Kidney epithelial cell (primary cell): Measurements from ENCODE around the gene ARHGAP22. TPM values are rescaled to one million over a fixed set of nuclear protein-coding genes. Genes with fewer than 3 reads are reported as not detected.

Experiments
- DNase-seq: peaks from one replicate; pipeline ENCODE4 v3.0.0-alpha.2; 2010; ENCODE audit warnings: low read depth
- H3K27me3 ChIP-seq: 2 replicates; pipeline ENCODE4 v1.6.0; 2011; ENCODE audit warnings: low read length; ENCODE audit not compliant: control insufficient read depth, insufficient read depth
- H3K36me3 ChIP-seq: 2 replicates; pipeline ENCODE4 v1.5.1; 2011; ENCODE audit warnings: low read length; ENCODE audit not compliant: control insufficient read depth, insufficient read depth
- H3K4me3 ChIP-seq: 2 replicates; pipeline ENCODE4 v1.5.1; 2011; ENCODE audit warnings: low read depth, mild to moderate bottlenecking, control low read depth, low read length
- total RNA-seq: library from RNA; depleted of rRNA; stranded (reverse); fragments of >200 nt; gene quantifications from 2 replicates; pipeline ENCODE4 v1.2.3, GENCODE V29; 2015
- TF ChIP-seq, protein P1 (sequence below): IDR thresholded peaks from 2 replicates; pipeline ENCODE4 v1.5.1; 2011; ENCODE audit warnings: mild to moderate bottlenecking, moderate library complexity, low read length, control low read depth, inconsistent platforms; ENCODE audit not compliant: insufficient read depth, poor library complexity, severe bottlenecking

The ARHGAP22 gene
- total RNA-seq, 1 donor from 2014 or later, result 7.0 TPM

DNA sequence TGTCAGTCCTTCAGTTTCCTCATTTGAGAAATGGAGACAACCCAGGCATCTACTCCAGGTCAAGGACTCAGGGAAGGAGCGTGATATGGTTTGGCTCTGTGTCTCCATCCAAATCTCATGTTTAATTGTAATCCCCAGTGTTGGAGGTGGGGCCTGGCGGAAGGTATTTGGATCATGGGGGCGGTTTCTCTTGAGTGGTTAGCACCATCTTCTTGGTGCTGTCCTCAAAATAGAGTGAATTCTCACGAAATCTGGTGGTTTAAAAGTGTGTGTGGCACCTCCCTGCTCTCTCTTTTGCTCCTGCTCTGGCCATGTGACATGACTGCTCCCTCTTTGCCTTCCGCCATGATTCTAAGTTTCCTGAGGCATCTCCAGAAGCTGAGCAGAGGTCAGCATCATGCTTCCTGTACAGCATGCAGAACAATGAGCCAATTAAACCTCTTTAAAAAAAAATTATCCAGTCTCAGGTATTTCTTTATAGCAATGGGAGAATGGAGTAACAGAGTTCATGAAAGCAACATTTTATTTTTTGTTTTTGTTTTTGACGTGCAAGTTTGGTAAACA is 30.0 kb downstream of the ARHGAP22 start:
- Histone ChIP-seq H3K36me3 (no peaks in the 10 kb centered on the region), H3K4me3 (no peak overlapping the region), H3K27me3 (no peaks in the 10 kb centered on the region)
- TF ChIP-seq, protein P1, sequence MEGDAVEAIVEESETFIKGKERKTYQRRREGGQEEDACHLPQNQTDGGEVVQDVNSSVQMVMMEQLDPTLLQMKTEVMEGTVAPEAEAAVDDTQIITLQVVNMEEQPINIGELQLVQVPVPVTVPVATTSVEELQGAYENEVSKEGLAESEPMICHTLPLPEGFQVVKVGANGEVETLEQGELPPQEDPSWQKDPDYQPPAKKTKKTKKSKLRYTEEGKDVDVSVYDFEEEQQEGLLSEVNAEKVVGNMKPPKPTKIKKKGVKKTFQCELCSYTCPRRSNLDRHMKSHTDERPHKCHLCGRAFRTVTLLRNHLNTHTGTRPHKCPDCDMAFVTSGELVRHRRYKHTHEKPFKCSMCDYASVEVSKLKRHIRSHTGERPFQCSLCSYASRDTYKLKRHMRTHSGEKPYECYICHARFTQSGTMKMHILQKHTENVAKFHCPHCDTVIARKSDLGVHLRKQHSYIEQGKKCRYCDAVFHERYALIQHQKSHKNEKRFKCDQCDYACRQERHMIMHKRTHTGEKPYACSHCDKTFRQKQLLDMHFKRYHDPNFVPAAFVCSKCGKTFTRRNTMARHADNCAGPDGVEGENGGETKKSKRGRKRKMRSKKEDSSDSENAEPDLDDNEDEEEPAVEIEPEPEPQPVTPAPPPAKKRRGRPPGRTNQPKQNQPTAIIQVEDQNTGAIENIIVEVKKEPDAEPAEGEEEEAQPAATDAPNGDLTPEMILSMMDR, result no peak
- no peak for DNase-seq

DNA sequence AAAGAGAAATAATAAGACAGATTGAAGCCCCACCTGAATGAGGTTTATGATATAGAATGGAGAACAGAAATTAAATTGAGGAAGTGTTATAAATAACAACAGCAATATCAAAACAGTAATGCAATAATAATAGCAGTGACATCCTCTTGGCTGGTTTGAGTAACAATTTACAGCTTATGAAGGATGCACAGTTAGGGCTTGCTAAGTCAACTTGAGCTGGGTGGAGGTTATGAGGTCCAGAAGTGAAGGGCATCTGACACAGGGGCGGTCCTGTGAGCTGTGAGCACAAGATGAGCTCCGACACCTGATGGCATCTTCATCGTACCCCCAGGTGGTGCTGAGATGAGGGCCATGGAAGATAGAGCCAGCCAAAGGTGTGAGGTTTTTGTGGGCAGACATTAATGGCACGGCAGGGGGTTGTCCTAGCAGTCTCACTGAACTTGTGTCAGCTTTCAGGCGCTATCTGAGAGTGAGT is 30.5 kb downstream of the ARHGAP22 start:
- no peaks in the 10 kb centered on the region for H3K27me3 ChIP-seq
- DNase-seq, result no peak
- no peaks in the 10 kb centered on the region for H3K36me3 ChIP-seq
- no peak overlapping the region for H3K4me3 ChIP-seq
- TF ChIP-seq, protein P1, result no peak

DNA sequence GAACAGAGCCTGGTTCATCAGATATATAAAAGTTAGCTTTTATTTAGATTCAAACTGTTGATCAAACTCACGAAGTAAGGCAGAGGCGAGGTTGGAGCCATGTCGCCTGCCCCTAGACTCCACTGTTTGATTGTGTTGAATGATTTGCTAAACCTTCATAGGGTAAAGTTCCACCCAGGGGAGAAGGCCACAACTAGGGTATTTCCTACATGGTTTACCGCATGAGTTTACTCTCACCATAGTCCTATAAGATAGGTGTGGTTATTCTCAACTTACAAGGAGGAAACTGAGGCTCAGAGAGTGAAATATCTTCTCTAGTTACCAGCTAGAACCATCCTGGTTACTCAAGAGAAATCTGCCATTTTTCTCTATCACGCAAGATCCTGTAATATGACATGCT is 31.8 kb downstream of the ARHGAP22 start:
- TF ChIP-seq, protein P1, result no peak
- no peak overlapping the region for H3K4me3 ChIP-seq
- DNase-seq, result no peak

DNA sequence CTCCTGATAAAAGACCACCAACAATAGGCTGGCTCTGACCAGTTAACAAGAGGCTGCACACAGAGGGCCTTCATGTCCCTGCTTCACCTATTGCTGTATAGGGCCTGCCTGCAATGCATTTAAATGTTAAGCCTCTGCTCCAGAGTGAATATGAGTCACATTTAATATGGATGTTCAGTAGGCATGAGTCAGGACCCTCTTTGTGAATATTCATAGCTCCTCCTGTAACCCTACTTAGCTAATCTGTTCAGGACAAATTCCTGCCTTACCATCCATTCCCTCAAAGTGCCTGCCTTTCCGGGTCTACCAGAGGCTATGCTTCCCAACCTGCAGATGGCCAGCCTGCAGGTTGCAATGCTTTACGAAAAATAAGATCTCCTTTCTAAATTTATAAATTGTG is 32.5 kb downstream of the ARHGAP22 start:
- TF ChIP-seq, protein P1, result no peak
- no peaks in the 10 kb centered on the region for H3K27me3 ChIP-seq
- H3K36me3 ChIP-seq, result no peaks in the 10 kb centered on the region
- no peak overlapping the region for H3K4me3 ChIP-seq
- DNase-seq, result no peak

More for the DNA sequence above, 31.8 kb downstream of the ARHGAP22 start:
- no peaks in the 10 kb centered on the region for H3K36me3 ChIP-seq
- no peaks in the 10 kb centered on the region for H3K27me3 ChIP-seq

DNA sequence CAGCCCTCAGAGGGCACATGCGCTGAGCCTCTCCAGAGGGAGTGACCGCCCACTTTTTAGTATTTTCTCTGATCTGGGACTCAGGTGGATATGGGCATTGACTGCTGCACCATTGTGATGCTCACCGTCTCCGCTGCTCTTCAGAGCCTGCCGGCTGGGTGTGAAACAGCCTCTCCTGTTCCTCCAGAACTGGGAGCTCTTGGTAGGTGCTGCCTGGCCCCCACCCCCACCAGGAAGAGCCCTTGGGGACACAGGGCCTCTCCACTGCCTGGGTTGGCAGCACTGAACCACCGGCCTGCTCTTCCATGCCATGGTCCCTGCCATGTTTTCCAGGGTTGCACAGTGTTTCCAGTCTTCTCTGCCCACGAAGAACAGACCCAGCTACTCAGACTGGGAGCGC is 36.3 kb downstream of the ARHGAP22 start:
- no peaks in the 10 kb centered on the region for H3K27me3 ChIP-seq
- H3K4me3 ChIP-seq, result no peak overlapping the region
- TF ChIP-seq, protein P1, result no peak
- no peak for DNase-seq
- no peaks in the 10 kb centered on the region for H3K36me3 ChIP-seq

DNA sequence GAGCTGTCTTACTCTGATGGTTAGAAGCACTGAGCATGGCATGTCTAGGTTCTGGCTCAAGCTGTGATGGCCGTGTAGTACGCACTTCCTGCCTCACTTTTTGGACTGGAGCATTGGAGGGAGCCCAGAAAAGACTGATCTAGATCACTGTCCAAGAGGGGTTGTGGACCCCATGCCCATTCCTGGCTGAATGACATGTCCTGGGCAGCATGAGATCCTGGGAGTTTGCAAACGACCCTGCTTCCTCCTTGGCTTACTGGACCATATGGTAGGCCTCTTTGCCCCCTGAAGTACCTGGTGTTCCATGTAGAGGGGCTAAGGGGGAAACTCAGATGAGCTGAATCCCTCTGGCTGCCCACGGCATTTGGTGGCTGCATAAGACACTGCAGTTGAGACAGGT is 36.7 kb downstream of the ARHGAP22 start:
- H3K27me3 ChIP-seq, result no peaks in the 10 kb centered on the region
- H3K4me3 ChIP-seq, result no peak overlapping the region
- TF ChIP-seq, protein P1, result no peak
- DNase-seq, result no peak
- H3K36me3 ChIP-seq, result no peaks in the 10 kb centered on the region
